Bone marrow (tissue), 2 donors: Measurements from ENCODE around the gene OR2T5.
"Not testable (repeated sequence)": the region's sequence is repeated elsewhere in the genome, so short reads cannot be mapped to it uniquely, and the experiment has no call there.

ENCODE experiments used
- DNase-seq, 2 donors: peaks; one replicate each; lab custom pipeline; 2025; lab: John Stamatoyannopoulos, UW

OR2T5 gene, protein sequence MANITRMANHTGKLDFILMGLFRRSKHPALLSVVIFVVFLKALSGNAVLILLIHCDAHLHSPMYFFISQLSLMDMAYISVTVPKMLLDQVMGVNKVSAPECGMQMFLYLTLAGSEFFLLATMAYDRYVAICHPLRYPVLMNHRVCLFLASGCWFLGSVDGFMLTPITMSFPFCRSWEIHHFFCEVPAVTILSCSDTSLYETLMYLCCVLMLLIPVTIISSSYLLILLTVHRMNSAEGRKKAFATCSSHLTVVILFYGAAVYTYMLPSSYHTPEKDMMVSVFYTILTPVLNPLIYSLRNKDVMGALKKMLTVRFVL

DNA sequence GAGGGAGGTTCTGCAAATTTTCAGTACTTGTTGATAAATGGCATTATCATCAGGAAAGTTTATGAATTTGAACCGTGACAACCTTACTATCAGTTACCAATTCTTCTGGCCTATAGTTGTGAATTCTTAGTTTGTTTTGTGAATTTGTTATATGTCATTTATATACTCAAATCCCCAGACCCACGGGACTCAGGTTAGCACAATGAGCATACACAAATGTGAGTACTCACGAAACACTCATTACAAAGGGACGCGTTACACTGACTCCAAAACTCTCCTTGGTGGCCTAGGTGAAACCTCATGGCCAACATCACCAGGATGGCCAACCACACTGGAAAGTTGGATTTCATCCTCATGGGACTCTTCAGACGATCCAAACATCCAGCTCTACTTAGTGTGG is at the start of gene OR2T5:
TSS of gene OR2T5 (plus strand) at position 301 of the 400 bp plus-strand sequence. CDS start at position 301, 0 bp downstream.
- DNase-seq: not testable (repeated sequence)

DNA sequence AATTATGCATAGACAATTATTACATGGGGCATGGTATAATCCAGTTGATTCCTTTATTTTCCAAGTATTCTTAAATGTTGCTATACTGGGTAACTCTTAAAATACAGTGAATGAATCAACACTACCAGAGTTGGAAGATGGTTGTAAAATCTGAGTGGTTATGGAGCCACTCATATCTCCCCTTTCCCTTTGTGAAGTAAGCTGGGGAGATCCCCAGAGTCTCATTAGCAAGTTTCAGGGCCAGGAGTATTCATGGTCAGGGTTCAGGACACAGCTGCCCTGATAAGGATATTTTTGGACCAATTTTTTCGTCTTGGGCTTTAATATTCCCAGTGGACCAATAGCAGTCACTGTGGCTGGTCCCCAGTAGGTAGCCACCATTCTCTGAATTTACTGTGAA is 49.7 kb upstream of the OR2T5 start:
- not testable (repeated sequence) for DNase-seq

DNA sequence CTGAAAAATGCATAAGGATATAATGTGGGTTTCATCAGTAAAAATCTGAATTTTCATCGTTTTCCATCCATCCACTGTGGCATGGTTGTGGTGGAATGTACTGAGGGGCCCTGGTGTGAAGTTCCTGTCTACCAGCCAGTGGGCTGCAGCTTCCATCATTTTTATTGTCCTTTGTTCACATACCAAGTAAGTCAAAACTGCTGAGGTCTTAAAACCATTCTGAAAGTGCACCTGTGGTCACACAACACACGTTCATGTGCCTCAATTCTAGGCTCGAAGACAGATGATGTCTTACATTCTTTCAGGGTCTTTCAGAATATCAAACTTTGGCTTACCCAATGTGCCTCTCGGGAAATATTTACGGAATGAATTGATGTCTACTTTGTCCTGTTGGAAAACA is 49.1 kb upstream of the OR2T5 start:
- DNase-seq: not testable (repeated sequence)

DNA sequence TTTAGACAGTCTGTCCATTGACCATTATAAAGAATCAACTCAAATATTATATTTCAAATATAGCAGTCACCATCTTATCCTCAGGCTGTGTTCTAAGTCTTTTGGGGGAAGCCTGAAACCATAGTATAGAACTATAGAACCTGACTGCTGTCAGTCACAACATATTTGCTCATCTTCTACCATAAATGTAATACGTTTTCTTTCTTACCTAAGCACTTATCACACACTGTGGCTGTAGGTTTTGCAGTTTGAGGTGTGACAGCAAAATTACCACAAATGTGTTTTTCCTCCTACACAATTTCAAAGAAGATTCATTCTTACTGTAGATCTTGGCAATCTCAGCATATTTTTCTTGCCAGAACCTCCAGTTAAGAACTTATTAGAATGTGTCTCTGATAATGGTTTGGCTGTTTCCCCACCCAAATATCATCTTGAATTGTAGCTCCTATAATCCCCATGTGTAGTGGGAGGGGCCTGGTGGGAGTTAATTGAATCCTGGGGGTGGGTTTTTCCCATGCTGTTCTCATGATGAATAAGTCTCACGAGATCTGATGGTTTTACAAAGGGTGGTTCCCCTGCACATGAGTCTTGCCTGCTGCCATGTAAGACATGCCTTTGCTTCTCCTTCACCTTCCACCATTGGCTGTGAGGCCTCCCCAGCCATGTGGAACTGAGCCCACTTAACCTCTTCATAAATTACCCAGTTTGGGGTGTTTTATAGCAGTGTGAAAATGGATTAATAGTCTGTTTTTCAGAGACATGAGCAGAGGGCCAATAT is 45.7 kb upstream of the OR2T5 start:
- not testable (repeated sequence) for DNase-seq

DNA sequence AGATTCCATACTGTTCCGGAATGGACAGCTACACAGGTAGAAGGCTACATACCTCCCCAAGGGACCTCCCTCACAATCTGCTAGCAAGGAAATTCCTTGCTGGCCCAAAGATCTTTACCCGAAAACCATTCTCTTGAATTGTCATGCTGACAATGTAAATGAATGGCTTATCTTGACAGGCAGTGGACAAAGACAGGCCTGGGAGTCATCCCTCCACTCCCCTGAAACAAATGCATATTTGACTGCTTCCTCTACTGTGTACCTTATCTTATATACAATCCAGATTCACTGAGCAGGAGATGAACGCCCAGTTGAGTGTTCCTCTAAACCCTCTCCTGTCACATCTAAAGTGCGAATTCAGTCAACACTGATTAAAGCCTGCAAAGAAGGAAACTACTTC is 43.8 kb upstream of the OR2T5 start:
- not testable (repeated sequence) for DNase-seq

DNA sequence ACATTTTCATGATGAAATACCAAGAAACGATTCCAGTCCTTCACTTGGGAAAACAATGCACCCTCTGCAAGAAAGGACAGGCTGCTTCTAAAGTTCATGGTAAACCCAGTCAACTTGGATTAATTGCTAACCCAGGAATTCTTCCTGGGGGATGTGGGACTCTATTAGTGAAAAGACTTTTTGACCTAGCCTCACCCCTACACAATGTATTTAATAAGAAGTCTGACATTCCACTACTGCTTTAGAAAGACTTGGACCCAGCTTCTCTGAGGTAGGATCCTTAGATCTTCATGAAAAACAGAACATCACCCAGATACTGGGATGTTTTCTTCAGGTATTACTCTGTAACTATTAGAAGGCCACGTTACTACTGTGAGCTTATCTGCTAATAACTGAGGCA is 43.0 kb upstream of the OR2T5 start, which contains the start of gene OR2T2:
TSS of gene OR2T2 (plus strand) at position 239 of the 400 bp plus-strand sequence. CDS start 7,161 bp downstream, outside the sequence.
- not testable (repeated sequence) for DNase-seq

DNA sequence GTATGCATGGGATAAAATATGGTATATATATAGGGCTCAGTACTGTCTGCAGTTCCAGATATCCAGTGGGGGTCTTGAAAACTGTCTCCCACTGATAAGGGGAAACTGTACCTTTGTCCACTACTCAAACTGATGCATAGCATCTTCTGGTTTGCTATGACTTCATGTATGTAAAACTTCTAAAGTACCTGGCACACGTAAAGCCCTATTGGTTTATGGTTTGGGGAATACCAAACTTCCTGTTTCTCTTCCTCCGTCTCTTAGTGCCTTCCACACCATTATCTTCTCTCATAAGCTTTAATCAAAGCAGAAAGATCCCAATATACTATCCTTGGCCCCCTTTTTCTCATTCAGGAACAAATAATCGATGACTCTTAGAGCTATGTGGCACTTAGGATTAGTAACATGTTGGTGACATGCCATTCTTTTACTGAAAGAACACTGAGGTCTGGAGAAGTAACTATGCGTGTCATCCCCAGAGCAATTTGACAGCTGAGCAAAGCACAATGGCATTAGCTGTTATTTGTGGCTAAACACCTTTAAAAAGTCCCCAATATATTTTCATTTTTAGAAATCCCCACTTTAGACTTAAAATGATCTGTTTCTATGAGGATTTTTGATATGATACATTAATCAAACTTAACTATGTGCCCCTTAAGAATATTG is 39.8 kb upstream of the OR2T5 start:
- DNase-seq: not testable (repeated sequence)

DNA sequence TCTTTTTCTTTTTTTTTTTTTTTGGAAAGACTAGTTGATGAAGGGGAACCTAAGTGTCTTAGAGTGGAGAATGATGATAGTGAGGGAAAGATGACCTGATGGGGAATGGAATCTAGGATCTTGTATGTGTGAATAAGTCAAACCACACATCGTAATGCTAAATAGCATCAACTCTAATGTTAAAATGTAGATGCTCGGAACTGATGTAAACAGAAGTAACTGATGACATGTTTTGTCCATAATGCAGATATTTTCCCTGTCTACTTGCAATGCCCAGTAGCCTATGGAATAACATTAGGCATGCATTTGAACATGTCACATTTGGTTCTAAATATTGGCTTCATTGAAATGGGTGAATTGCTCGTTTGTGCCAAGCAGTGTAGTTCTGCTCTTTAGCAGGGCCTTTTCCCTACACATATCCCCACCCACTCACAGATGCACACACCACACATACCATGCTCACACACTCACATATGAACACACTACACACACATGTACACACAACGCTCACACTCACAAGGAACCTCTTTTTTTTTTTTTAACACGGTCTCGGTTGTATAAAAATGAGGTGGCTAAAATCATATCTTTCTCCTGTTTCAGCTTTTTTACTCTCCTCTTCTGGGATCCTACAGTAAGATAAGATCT is 38.4 kb upstream of the OR2T5 start:
- not testable (repeated sequence) for DNase-seq

DNA sequence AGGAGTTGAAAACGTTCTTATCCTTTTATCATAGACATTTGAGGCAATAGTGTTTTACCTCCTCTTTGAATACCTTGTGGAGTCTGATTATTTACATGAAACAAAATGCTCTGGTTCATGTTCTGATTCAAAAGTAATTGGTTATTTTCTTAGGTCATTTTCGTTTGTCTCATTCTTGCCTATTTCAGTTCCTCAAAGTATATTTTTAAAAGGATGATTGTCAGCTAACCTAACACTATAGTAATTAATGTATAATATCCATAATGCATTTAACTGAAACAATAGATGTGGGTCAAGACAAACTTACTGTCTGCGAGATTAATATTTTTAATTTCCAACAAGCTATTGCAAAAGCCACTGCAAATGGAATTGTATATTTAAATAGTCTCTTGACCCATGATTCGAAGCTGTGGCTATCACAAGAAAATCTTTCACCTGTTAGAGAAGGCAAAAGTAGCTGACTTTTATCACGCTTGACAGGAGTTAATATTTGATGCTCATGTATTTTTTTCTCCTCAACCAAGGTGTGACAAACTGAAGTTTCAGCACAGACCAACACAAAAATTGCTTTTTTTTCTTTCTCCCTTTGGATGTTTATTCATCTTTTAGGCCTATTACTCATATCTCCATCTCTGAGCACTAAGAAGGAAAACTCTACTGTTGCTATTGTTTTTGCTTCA is 37.8 kb upstream of the OR2T5 start:
- not testable (repeated sequence) for DNase-seq

DNA sequence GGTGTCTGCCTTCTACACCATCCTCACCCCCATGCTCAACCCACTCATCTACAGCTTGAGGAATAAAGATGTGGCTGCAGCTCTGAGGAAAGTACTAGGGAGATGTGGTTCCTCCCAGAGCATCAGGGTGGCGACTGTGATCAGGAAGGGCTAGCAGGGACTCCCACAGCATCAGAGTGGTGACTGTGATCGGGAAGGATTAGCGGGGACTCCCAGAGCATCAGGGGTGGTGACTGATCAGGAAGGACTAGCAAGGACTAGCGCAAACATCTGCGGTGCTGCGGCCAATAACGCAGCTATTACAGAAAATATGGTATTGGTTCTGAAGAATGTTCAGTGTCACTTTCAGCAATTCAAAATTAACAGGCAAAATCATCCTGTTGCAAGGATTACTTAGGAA is 34.8 kb upstream of the OR2T5 start:
- not testable (repeated sequence) for DNase-seq

DNA sequence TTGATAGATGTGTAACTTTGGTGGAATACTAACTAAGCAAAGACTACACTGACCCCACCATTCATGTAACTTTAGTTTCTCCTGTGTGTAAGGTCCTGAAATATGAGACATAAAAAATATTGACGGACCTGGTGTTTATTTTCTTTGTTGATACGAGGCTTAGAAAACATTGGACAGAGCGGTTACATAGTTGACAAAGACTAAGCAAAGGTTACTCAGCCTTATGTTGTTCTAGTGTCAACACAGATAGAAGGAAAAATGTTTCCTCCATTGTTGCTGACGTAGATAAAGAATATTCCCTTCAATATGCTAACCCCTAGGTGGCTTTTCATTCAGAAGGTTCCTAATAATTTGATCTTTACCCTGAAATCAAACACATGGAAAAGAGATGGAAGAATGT is 33.3 kb upstream of the OR2T5 start:
- not testable (repeated sequence) for DNase-seq

DNA sequence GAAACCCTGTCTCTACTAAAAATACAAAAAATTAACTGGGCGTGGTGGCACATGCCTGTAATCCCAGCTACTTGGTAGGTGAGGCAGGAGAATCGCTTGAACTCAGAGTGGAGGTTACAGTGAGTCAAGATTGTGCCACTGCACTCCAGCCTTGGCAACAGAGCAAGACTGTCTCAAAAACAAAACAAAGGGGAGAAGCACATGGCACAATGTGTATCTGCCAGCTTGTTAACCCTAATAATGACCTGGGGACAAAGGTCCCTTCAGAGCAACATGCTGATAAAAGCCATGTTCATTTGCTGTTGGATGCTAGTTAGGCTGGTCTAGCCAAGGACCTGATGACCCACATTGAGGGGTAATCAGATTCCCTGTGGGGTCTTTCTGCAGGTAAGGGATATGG is 31.8 kb upstream of the OR2T5 start:
- not testable (repeated sequence) for DNase-seq

DNA sequence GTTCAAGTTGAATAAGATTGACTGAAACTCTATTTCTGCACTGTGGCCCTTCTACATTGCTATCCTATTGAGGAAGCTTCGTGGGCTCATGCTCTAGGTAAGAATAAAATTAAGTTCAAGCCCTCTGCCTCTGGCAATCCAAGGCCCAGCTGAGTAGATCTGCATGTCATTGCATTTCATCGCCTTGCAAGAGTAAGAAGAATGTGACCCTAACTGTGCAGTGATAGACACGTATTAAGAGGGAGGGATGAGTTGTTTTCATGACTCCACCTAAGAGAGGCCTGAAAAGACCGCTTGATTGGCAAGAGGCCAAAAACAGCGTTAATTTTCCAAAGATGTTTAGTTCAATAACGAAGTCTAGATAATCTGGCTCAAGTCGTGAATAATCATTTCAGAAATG is 29.3 kb upstream of the OR2T5 start:
- DNase-seq: not testable (repeated sequence)

DNA sequence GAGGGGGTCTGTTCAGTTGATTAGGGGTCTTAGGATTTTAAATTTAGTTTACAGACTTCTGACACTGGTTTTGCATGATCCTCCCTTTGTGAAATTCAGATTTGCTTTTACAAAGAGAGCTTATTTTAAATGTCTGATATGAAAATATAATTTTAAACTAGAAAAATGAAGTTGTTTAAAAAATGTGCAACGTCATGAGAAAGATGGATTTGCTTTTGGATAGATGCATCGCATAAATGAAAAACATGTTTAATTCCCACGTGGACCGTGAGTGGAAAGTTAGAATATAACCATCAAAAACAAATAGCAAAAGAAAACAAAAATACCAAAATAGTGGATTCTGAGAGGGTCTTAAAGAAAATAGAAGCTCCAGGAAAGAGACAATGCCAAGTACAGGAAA is 17.2 kb upstream of the OR2T5 start:
- no peak for DNase-seq

DNA sequence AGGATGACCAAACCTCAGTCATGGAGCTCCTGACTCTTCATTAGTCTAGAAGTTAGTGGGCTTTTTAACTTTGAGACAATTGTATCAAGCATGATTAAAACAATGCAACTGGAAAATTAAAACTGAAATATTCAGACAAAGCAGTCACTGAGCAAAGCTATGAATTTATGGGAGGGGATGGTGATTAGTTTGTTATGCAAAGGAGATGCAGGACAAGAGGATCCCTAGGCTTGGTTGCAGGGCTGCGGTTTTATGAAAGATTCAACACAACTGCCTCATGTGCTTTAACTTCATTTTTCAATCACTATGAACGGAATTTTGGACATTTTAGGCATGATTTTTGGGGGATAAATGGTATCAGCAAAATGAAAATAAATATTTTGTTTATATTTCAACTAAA is 16.3 kb upstream of the OR2T5 start:
- not testable (repeated sequence) for DNase-seq

DNA sequence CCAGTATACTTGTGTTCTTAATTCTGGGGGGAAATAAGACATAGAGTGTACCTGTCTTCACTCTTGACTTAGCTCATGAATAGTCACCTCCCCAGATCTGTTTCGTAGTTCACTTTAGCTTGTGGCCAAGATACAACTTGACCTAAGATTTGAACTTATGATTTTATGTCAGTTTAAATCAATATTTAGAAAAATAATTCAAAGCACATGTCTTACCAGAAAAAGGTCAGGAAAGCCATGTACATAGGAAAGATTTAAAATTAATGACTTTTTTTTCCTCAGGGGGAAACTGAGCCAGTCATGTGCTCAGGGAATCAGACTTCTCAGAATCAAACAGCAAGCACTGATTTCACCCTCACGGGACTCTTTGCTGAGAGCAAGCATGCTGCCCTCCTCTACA is 15.3 kb upstream of the OR2T5 start, which contains the start of gene OR2T3:
TSS of gene OR2T3 (plus strand) at position 301 of the 400 bp plus-strand sequence. CDS start at position 301, 0 bp downstream.
- not testable (repeated sequence) for DNase-seq

DNA sequence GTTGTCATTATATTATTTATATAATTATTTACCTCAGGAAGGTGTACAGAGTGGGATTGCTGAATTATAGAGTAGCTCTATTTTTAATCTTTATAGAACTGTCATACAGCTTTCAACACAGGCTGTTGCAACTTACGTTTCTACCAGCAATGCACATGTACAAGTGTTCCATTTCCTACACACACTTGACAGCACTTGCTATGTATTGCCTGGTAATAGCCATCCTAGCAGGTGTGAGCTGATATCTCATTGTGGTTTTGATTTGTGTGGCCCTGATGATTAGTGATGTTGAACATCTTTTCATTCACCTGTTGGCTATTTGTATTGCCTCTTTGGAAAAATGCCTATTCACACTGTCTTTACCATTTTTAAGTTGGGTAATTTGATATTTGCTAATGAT is 12.7 kb upstream of the OR2T5 start:
- DNase-seq: not testable (repeated sequence)

DNA sequence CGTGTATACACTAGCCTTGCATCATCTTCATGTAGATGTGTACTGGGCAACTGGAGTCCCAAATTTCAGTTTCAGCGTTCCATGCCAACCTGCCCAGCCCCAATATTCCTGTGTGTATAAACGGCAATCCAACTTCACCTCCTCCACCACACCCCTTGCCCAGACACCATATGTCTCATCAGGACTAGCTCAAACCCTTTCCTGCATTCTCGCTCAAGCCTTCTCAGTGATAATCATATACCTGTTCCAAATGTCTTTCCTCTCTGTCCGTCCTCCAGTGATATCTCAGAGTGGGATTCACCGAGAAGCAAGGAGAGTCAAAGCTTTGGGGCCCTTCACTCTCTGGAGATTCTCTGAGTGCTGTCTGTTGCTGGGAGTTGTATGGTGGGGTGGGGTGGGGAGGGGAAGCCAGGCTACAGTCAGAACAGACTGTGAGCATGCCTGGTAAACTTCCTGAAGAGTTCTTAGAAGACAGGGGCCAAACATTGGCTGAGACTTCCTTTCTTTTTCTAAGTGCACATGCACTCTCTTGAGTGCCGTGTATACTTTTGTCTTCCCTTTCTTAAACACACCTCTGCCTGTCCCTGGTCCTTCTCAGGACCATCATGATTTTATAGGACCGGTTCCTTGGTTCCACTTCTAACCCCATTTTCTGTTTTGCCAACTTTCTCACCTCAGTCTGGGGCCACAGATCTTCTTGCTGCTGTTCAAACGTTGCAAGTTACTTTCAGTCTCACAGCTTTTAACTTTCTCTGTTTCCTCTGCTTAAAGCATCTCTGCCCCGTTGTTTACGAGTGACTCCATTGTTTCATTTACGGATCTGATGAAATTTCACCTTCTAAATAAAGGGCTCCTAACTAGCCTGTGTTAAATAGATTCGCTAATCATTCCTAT is 6.5 kb upstream of the OR2T5 start:
- peak in 1 of 2 donors; percentile 11 for DNase-seq

DNA sequence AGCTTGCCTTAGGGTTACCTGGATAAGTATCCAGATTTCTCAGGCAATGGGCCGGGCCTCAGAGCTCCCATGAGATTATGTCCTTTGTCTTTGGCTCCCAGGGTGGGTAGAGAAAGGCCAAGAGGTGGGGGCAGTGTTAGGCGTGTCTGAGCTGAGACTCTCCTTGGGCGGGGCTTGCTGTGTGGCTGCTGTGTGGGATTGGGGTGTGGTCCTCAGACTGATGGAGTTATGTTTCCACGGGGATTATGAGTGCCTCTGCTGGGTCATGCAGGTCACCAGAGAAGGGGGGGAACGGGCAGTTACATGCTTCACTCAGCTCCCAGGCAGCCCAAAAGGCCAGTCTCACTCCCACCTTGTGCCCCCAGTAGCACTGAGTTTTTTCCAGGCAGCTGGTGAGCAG is 8.3 kb downstream of the OR2T5 start:
- DNase-seq: not testable (repeated sequence)
